HepG2 (cell line): ENCODE results near the gene PFN1. TPM values are rescaled to one million over a fixed set of nuclear protein-coding genes. Genes with fewer than 3 reads are reported as not detected.

Source experiments
- ATF3 ChIP-seq: sonication (generic); formaldehyde crosslinking; IDR thresholded peaks from 2 replicates; pipeline ENCODE4 v1.4.0; 2020; ENCODE audit warnings: missing genetic modification reagents
- CEBPG ChIP-seq: IDR thresholded peaks from 2 replicates; pipeline ENCODE4 v1.6.1; 2016
- SP5 ChIP-seq: IDR thresholded peaks from 2 replicates; pipeline ENCODE4 v1.6.1; 2016; ENCODE audit warnings: low read depth, borderline replicate concordance
- STAT6 ChIP-seq: sonication (generic); formaldehyde crosslinking; IDR thresholded peaks from 2 replicates; pipeline ENCODE4 v1.4.0; 2020; ENCODE audit warnings: missing genetic modification reagents, mild to moderate bottlenecking, borderline replicate concordance
- TGIF2 ChIP-seq: IDR thresholded peaks from 2 replicates; pipeline ENCODE4 v1.6.1; 2016; ENCODE audit warnings: control low read depth, missing compliant biosample characterization
- THAP7 ChIP-seq: sonication (generic); formaldehyde crosslinking; IDR thresholded peaks from 2 replicates; pipeline ENCODE4 v1.8.1; 2023; ENCODE audit warnings: mild to moderate bottlenecking, missing genetic modification reagents
- UBTF ChIP-seq: sonication (generic); formaldehyde crosslinking; IDR thresholded peaks from 2 replicates; pipeline ENCODE4 v1.4.0; 2020; ENCODE audit warnings: mild to moderate bottlenecking, missing genetic modification reagents
- XBP1 ChIP-seq: sonication (generic); formaldehyde crosslinking; IDR thresholded peaks from 2 replicates; pipeline ENCODE4 v1.5.0; 2020; ENCODE audit warnings: missing genetic modification reagents
- ZBTB40 ChIP-seq, 2 experiments: fragments of 450-650 bp in 1 of 2; sonication (generic) in 1 of 2; formaldehyde crosslinking in 1 of 2; IDR thresholded peaks; 2 replicates each; pipeline versions ENCODE4 v1.6.1 to v1.8.0; 2016 to 2022; ENCODE audit warnings: antibody characterized with exemption in 1 of 2, mild to moderate bottlenecking in 1 of 2, missing genetic modification reagents in 1 of 2
- ZEB1 ChIP-seq: IDR thresholded peaks from 2 replicates; pipeline ENCODE4 v1.6.1; 2012; ENCODE audit warnings: mild to moderate bottlenecking, low read depth, inconsistent platforms; ENCODE audit not compliant: insufficient replicate concordance
- ZNF234 ChIP-seq: sonication (generic); formaldehyde crosslinking; conservative IDR thresholded peaks from 2 replicates; pipeline ENCODE4 v1.5.1; 2020; ENCODE audit warnings: mild to moderate bottlenecking, missing genetic modification reagents
- ZNF329 ChIP-seq: sonication (generic); formaldehyde crosslinking; IDR thresholded peaks from 2 replicates; pipeline ENCODE4 v1.9.0; 2021; ENCODE audit warnings: low read depth, mild to moderate bottlenecking, missing genetic modification reagents
- polyA plus RNA-seq, 8 experiments: library from polyadenylated mRNA; depleted of rRNA in 3 of 8; stranded (reverse) in 7 of 8; unstranded in 1 of 8; fragments of >200 nt; fragmentation: Illumina TruSeq in 4 of 8; extraction: Trizol in 4 of 8; gene quantifications; 2 replicates each; pipeline versions ENCODE4 v1.2.1 to v1.2.3, GENCODE V29; 2011 to 2016; ENCODE audit warnings: low read depth in 4 of 8, missing spikeins in 1 of 8, mixed read lengths in 1 of 8; ENCODE audit not compliant: insufficient read depth in 1 of 8
- total RNA-seq, 5 experiments: library from RNA; depleted of rRNA; stranded (reverse); fragments of >200 nt; fragmentation: Illumina TruSeq; extraction: Trizol; gene quantifications; 2 replicates each; pipeline ENCODE4 v1.2.3, GENCODE V29; 2016; ENCODE audit warnings: low read depth in 1 of 5

Gene PFN1
- total and polyA plus RNA-seq, 2 of the 13 experiments (the other 11 are each of a cell fraction or from before 2014, with no cell fraction given) = 494 to 613 TPM

- TF ChIP-seq SP5 (CRISPR knock-in tag) (peak; percentile 56; the same call in 1 of the 2 replicates), ZBTB40 (IDR thresholded peaks at IDR 0.05) (no peak), ZBTB40 (CRISPR knock-in tag; IDR thresholded peaks at IDR 0.05) (peak; percentile 71), ZEB1 (no peak), CEBPG (CRISPR knock-in tag) (no peak), STAT6 (CRISPR knock-in tag) (peak; percentile 70; the same call in 1 of the 2 replicates), ATF3 (CRISPR knock-in tag) (0 out of 2 replicates have a peak, but pooled peaks have one; percentile 32), TGIF2 (CRISPR knock-in tag) (no peak), THAP7 (CRISPR knock-in tag) (peak; percentile 98), ZNF329 (CRISPR knock-in tag) (0 out of 2 replicates have a peak, but pooled peaks have one; percentile 58), UBTF (CRISPR knock-in tag) (peak; percentile 80), XBP1 (CRISPR knock-in tag) (no peak), ZNF234 (CRISPR knock-in tag) (no peak)
These were observed 19.5 kb upstream of the PFN1 start, which contains the start of gene SPAG7 (continued) for GRCh38 chr17:4967539-4968485.
